Measurements from ENCODE around the gene PALS2. TPM values are rescaled to one million over a fixed set of nuclear protein-coding genes. Genes with fewer than 3 reads are reported as not detected.

Gene PALS2
- total RNA-seq, 1 experiment from 2014 or later, result 64.6 TPM

DNA sequence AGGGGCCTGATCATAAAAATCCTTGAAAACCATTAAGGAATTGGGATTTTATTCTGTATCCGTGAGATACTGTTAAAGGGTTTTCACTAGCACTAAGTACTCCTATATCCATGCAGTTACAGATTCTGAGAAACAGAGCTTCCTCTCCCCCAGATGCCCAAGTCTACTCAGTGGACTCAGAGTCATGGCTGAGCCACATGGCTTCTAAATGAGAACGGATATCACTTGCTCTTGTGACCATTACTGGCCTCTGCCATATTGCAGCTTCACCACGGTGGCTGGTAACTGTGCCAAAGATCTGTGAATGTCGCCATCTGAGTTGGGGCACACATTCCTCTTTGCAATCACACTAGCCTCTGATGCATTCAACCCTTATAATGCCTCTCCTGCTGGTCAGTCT is 42.0 kb upstream of the PALS2 start:
- no peak for ATAC-seq
- Mint-ChIP-seq H3K27ac (no peak overlapping the region), H3K4me3 (no peak overlapping the region), H3K27me3 (ENCODE audit: low read depth) (no peaks in the 10 kb centered on the region), H3K9me3 (no peaks in the 10 kb centered on the region), H3K36me3 (no peaks in the 10 kb centered on the region), H3K4me1 (0 out of 2 replicates have a peak, but pooled peaks cover 3% of the 10 kb centered on the region)
- ChIA-PET CTCF (no interaction called here), POLR2A (no interaction called here)
- TF ChIP-seq ZNF317 (CRISPR knock-in tag; IDR thresholded peaks at IDR 0.05; ENCODE audit: borderline replicate concordance, low read depth) (no peak), TEAD1 (CRISPR knock-in tag; IDR thresholded peaks at IDR 0.05) (no peak), GABPB1 (CRISPR knock-in tag; IDR thresholded peaks at IDR 0.05) (no peak), SMAD3 (CRISPR knock-in tag; IDR thresholded peaks at IDR 0.05; ENCODE audit: borderline replicate concordance) (no peak), MXD4 (CRISPR knock-in tag; IDR thresholded peaks at IDR 0.05; ENCODE audit: borderline replicate concordance) (no peak), GTF2I (CRISPR knock-in tag; conservative IDR thresholded peaks at IDR 0.05) (no peak), ETV6 (CRISPR knock-in tag; IDR thresholded peaks at IDR 0.05) (no peak), SOX15 (CRISPR knock-in tag; IDR thresholded peaks at IDR 0.05) (no peak), FOXK1 (CRISPR knock-in tag; IDR thresholded peaks at IDR 0.05) (no peak), ZNF232 (CRISPR knock-in tag; IDR thresholded peaks at IDR 0.05) (no peak), GRHL2 (CRISPR knock-in tag; IDR thresholded peaks at IDR 0.05; ENCODE audit: insufficient replicate concordance, severe bottlenecking) (no peak), PRRX2 (CRISPR knock-in tag; IDR thresholded peaks at IDR 0.05) (no peak), NR1H2 (CRISPR knock-in tag; IDR thresholded peaks at IDR 0.05) (no peak)
- TF ChIP-seq, protein P1, sequence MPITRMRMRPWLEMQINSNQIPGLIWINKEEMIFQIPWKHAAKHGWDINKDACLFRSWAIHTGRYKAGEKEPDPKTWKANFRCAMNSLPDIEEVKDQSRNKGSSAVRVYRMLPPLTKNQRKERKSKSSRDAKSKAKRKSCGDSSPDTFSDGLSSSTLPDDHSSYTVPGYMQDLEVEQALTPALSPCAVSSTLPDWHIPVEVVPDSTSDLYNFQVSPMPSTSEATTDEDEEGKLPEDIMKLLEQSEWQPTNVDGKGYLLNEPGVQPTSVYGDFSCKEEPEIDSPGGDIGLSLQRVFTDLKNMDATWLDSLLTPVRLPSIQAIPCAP (CRISPR knock-in tag; IDR thresholded peaks at IDR 0.05), result no peak
- TF ChIP-seq, protein P2, sequence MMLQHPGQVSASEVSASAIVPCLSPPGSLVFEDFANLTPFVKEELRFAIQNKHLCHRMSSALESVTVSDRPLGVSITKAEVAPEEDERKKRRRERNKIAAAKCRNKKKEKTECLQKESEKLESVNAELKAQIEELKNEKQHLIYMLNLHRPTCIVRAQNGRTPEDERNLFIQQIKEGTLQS (CRISPR knock-in tag; conservative IDR thresholded peaks at IDR 0.05), result no peak
- TF ChIP-seq, protein P3, sequence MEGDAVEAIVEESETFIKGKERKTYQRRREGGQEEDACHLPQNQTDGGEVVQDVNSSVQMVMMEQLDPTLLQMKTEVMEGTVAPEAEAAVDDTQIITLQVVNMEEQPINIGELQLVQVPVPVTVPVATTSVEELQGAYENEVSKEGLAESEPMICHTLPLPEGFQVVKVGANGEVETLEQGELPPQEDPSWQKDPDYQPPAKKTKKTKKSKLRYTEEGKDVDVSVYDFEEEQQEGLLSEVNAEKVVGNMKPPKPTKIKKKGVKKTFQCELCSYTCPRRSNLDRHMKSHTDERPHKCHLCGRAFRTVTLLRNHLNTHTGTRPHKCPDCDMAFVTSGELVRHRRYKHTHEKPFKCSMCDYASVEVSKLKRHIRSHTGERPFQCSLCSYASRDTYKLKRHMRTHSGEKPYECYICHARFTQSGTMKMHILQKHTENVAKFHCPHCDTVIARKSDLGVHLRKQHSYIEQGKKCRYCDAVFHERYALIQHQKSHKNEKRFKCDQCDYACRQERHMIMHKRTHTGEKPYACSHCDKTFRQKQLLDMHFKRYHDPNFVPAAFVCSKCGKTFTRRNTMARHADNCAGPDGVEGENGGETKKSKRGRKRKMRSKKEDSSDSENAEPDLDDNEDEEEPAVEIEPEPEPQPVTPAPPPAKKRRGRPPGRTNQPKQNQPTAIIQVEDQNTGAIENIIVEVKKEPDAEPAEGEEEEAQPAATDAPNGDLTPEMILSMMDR (IDR thresholded peaks at IDR 0.05), result no peak
- TF ChIP-seq, protein P4, sequence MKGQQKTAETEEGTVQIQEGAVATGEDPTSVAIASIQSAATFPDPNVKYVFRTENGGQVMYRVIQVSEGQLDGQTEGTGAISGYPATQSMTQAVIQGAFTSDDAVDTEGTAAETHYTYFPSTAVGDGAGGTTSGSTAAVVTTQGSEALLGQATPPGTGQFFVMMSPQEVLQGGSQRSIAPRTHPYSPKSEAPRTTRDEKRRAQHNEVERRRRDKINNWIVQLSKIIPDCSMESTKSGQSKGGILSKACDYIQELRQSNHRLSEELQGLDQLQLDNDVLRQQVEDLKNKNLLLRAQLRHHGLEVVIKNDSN (CRISPR knock-in tag; IDR thresholded peaks at IDR 0.05), result no peak
- TF ChIP-seq, protein P5, sequence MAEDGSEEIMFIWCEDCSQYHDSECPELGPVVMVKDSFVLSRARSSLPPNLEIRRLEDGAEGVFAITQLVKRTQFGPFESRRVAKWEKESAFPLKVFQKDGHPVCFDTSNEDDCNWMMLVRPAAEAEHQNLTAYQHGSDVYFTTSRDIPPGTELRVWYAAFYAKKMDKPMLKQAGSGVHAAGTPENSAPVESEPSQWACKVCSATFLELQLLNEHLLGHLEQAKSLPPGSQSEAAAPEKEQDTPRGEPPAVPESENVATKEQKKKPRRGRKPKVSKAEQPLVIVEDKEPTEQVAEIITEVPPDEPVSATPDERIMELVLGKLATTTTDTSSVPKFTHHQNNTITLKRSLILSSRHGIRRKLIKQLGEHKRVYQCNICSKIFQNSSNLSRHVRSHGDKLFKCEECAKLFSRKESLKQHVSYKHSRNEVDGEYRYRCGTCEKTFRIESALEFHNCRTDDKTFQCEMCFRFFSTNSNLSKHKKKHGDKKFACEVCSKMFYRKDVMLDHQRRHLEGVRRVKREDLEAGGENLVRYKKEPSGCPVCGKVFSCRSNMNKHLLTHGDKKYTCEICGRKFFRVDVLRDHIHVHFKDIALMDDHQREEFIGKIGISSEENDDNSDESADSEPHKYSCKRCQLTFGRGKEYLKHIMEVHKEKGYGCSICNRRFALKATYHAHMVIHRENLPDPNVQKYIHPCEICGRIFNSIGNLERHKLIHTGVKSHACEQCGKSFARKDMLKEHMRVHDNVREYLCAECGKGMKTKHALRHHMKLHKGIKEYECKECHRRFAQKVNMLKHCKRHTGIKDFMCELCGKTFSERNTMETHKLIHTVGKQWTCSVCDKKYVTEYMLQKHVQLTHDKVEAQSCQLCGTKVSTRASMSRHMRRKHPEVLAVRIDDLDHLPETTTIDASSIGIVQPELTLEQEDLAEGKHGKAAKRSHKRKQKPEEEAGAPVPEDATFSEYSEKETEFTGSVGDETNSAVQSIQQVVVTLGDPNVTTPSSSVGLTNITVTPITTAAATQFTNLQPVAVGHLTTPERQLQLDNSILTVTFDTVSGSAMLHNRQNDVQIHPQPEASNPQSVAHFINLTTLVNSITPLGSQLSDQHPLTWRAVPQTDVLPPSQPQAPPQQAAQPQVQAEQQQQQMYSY (CRISPR knock-in tag; IDR thresholded peaks at IDR 0.05), result no peak
- no peak for DNase-seq (ENCODE audit: low spot score)

DNA sequence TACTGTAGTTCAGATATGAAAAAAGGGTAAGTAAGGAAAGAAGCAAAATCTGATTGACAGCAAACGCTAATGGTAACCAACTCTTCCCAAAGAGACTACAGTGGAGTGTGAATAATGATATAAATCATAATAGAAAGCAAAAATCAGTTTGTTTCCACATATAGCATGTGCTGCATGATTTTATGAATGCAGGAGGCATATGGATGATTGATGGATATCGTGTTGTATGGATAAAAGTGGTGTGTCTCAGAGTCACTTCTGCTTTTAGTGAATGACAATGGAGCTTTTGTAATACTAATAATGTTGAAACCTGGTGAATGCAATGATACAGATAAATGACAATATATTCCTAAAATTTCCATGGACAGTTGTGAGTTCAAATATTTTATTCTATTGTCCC is 36.6 kb upstream of the PALS2 start:
- ChIA-PET POLR2A (no interaction called here), CTCF (no interaction called here)
- peaks cover 4% of the 10 kb centered on the region; the same call in 1 of the 2 replicates for H3K9me3 Mint-ChIP-seq
- H3K27ac Mint-ChIP-seq, result no peak overlapping the region
- H3K27me3 Mint-ChIP-seq (ENCODE audit: low read depth), result peaks cover 4% of the 10 kb centered on the region
- no peak for DNase-seq (ENCODE audit: low spot score)
- H3K4me1 Mint-ChIP-seq, result peaks cover 3% of the 10 kb centered on the region; the same call in 1 of the 2 replicates
- no peaks in the 10 kb centered on the region for H3K36me3 Mint-ChIP-seq
- no peak for ATAC-seq
- TF ChIP-seq, protein P6, sequence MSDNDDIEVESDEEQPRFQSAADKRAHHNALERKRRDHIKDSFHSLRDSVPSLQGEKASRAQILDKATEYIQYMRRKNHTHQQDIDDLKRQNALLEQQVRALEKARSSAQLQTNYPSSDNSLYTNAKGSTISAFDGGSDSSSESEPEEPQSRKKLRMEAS (CRISPR knock-in tag; IDR thresholded peaks at IDR 0.05), result no peak
- TF ChIP-seq, protein P7, sequence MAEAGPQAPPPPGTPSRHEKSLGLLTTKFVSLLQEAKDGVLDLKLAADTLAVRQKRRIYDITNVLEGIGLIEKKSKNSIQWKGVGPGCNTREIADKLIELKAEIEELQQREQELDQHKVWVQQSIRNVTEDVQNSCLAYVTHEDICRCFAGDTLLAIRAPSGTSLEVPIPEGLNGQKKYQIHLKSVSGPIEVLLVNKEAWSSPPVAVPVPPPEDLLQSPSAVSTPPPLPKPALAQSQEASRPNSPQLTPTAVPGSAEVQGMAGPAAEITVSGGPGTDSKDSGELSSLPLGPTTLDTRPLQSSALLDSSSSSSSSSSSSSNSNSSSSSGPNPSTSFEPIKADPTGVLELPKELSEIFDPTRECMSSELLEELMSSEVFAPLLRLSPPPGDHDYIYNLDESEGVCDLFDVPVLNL (CRISPR knock-in tag; IDR thresholded peaks at IDR 0.05; ENCODE audit: borderline replicate concordance, low read depth), result no peak
- TF ChIP-seq, protein P8, sequence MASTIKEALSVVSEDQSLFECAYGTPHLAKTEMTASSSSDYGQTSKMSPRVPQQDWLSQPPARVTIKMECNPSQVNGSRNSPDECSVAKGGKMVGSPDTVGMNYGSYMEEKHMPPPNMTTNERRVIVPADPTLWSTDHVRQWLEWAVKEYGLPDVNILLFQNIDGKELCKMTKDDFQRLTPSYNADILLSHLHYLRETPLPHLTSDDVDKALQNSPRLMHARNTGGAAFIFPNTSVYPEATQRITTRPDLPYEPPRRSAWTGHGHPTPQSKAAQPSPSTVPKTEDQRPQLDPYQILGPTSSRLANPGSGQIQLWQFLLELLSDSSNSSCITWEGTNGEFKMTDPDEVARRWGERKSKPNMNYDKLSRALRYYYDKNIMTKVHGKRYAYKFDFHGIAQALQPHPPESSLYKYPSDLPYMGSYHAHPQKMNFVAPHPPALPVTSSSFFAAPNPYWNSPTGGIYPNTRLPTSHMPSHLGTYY (CRISPR knock-in tag; IDR thresholded peaks at IDR 0.05), result no peak
- H3K4me3 Mint-ChIP-seq, result no peak overlapping the region

Data from WTC11 (cell line).